Spinal cord (tissue), 10 donors: ENCODE data around the gene LAMA3. TPM values are rescaled to one million over a fixed set of nuclear protein-coding genes. Genes with fewer than 3 reads are reported as not detected.

Source experiments
- DNase-seq, 6 donors: peaks; one replicate each; pipeline versions ENCODE4 v3.0.0 to v3.0.0-alpha.2; 2013 to 2015; ENCODE audit warnings: low spot score in 6 of 6, low read depth in 4 of 6
- H3K27ac ChIP-seq: one replicate; pipeline ENCODE4 v1.5.1; 2013; ENCODE audit warnings: low read depth, low read length, control low read depth
- H3K27me3 ChIP-seq: one replicate; pipeline ENCODE4 v1.6.1; 2013; ENCODE audit warnings: low read length; ENCODE audit not compliant: control insufficient read depth, insufficient read depth
- H3K36me3 ChIP-seq: one replicate; pipeline ENCODE4 v1.6.1; 2013; ENCODE audit warnings: low read length; ENCODE audit not compliant: control insufficient read depth, insufficient read depth
- H3K4me1 ChIP-seq: one replicate; pipeline ENCODE4 v1.6.1; 2013; ENCODE audit warnings: low read length; ENCODE audit not compliant: control insufficient read depth, insufficient read depth
- H3K4me3 ChIP-seq: one replicate; pipeline ENCODE4 v1.5.1; 2013; ENCODE audit warnings: low read depth, low read length, control low read depth
- H3K9me3 ChIP-seq: one replicate; pipeline ENCODE4 v1.6.1; 2013; ENCODE audit warnings: low read length; ENCODE audit not compliant: control insufficient read depth, insufficient read depth
- WGBS: methylation state at CpG from one replicate; pipeline ENCODE4 v1.1.5; 2013; ENCODE audit warnings: missing lambda C conversion rate; ENCODE audit not compliant: insufficient coverage; 5-methylcytosine and 5-hydroxymethylcytosine counted together
- polyA plus RNA-seq, 2 donors: library from polyadenylated mRNA; unstranded; fragments of 120-200 nt; gene quantifications; one replicate each; pipeline ENCODE4 v1.2.1, GENCODE V29; 2013; ENCODE audit not compliant: insufficient read length in 2 of 2
- total RNA-seq, 2 donors: library from RNA; depleted of rRNA in 1 of 2; stranded (reverse); fragments of 120-200 nt in 1 of 2; fragments of >200 nt in 1 of 2; gene quantifications; one replicate each; pipeline versions ENCODE4 v1.2.3 to v1.2.4, GENCODE V29; 2013 to 2014
- donor health status: healthy.

LAMA3 gene
- total and polyA plus RNA-seq, 4 donors, result 5.8 to 10.4 (median 8.1) TPM

- Histone ChIP-seq H3K4me3 (no peak overlapping the region), H3K4me1 (peaks cover 7% of the 10 kb centered on the region), H3K27me3 (no peaks in the 10 kb centered on the region), H3K9me3 (no peaks in the 10 kb centered on the region), H3K36me3 (no peaks in the 10 kb centered on the region), H3K27ac (no peak overlapping the region)
- WGBS, result 90% methylated on average over 2 of the region's 2 CpGs
- DNase-seq, result no peak
These were observed 308.8 kb downstream of the LAMA3 start for GRCh38 chr18:23998018-23998417.

DNA sequence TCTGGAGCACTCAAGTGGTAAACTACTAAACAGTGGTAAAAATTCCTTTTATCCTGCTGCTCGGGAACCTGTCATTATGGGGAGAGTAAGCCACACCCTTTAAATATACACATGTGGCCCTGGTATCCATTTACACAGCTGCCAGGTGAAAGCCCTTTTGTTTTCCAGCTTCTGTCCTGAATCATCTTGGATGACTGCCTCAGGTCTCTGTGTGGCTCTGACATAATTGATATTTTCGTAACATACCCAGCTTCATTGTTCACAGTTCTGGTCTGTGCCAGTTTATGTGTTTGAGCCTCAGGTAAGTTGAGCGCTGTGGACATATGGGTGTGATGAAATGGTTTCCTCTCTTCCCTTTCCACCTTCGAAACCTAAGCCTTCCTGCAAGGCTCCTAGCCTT is 309.6 kb downstream of the LAMA3 start:
- Histone ChIP-seq H3K9me3 (no peaks in the 10 kb centered on the region), H3K36me3 (no peaks in the 10 kb centered on the region), H3K4me1 (peaks cover 7% of the 10 kb centered on the region), H3K27ac (no peak overlapping the region), H3K4me3 (no peak overlapping the region), H3K27me3 (no peaks in the 10 kb centered on the region)
- WGBS, result 0% methylated on average over 1 of the region's 4 CpGs
- no peak for DNase-seq

DNA sequence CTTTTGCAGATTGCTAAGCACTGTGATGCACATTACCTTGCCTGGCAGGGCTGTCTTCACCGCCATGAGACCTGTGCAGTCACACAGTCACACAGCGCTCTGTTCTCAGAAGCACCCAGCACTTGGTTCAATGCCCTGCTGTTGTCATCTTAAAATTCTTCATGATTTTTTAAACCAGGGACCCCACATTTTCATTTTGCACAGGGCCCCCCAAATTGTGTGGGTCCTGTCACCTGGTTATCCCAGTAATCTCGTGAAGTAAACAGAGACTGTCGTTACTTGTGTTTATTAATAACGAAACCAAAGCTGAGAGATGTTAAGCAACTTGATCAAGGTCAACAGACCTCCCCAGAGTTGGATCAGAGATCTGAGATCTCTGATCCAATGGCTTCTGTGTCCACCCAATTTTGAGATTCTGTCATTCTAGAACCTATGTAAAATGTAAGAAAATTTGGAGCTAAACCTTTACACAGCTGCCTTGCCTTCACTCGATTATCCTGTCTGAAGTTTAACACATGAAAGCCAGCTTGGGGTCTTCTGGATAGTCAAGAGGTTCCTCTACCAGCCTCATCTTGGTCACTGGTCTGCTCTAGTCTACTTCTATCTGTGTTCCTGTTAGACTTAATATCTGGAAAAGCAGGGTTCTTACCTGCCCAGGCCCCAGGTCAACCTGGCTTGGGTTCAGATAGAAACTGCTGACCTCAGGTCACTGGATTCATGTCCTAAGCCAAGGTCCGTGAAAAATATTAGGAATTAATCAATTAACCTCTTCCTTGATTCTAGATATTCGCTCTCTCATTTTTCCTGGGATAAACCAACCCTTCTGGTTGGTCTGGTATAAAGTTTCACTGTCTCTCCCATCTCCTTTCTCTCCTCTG is 311.6 kb downstream of the LAMA3 start:
- no peaks in the 10 kb centered on the region for H3K27me3 ChIP-seq
- no peaks in the 10 kb centered on the region for H3K4me1 ChIP-seq
- H3K9me3 ChIP-seq, result no peaks in the 10 kb centered on the region
- no peaks in the 10 kb centered on the region for H3K36me3 ChIP-seq
- no peak overlapping the region for H3K4me3 ChIP-seq
- H3K27ac ChIP-seq, result no peak overlapping the region
- WGBS, result 80% methylated on average over 7 of the region's 8 CpGs
- DNase-seq, result no peak

- Histone ChIP-seq H3K4me1 (no peaks in the 10 kb centered on the region), H3K9me3 (no peaks in the 10 kb centered on the region), H3K36me3 (no peaks in the 10 kb centered on the region), H3K4me3 (no peak overlapping the region), H3K27me3 (no peaks in the 10 kb centered on the region), H3K27ac (no peak overlapping the region)
- 82% methylated on average over 3 of the region's 3 CpGs for WGBS
- DNase-seq, result no peak
These were observed 313.2 kb downstream of the LAMA3 start for GRCh38 chr18:24002479-24002878.

DNA sequence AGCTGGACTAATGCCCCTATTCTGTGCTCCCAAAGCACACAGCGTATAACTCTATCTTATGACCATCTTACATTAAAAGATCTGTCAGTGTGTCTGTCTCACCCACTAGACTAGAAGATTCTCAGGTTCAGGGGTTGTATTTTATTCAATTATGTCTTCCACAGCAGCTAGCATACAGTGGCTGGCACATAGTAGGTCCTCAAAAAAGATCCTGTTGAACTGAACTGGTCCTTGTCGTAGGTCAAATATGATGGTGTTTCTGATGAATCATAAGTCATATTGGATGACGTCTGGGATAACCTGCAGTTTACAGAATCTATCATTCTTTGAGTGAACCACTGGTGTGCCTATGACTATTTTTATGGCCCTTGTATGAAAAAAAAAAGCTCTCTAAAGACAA is 314.0 kb downstream of the LAMA3 start:
- DNase-seq, result no peak
- no peaks in the 10 kb centered on the region for H3K4me1 ChIP-seq
- no peaks in the 10 kb centered on the region for H3K27me3 ChIP-seq
- no CpG with 5 or more reads among the region's 3 CpGs for WGBS
- no peaks in the 10 kb centered on the region for H3K36me3 ChIP-seq
- H3K27ac ChIP-seq, result no peak overlapping the region
- no peaks in the 10 kb centered on the region for H3K9me3 ChIP-seq
- H3K4me3 ChIP-seq, result no peak overlapping the region

DNA sequence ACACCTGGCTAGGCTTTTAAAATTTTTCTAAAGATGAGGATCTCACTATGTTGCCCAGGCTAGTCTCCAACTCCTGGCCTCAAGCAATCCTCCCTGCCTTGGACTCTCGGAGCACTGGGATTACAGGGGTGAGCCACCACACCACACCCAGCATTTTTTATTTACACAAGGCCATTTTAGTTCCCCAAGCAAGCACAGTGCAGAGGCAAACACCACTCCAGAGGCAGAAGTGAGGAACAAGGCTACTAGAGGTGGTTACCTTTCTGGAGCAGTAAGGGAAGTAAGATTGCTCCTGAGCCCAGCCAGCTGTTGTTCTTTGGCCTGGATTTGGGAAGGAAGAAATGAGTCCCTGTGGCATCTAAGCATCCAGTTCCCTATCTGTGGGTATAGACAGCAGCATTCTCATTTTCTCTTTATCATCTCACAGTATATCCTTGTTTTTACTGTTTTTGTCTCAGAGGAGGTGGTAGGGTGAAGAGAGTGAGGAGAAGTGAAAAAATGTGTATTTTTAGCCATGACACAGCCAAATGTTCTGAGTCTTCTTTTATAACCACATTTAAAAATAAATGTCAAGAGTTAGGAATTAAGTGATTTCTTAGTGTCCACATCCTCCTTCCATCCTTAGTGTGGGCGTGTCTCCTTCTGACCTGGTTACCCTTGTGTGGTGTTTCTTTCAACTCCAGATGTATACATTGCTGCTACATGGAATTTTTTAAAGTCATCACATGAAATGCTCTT is 314.8 kb downstream of the LAMA3 start:
- no peaks in the 10 kb centered on the region for H3K4me1 ChIP-seq
- no peak overlapping the region for H3K4me3 ChIP-seq
- no peak overlapping the region for H3K27ac ChIP-seq
- no peaks in the 10 kb centered on the region for H3K36me3 ChIP-seq
- no CpG with 5 or more reads among the region's 2 CpGs for WGBS
- H3K27me3 ChIP-seq, result no peaks in the 10 kb centered on the region
- no peaks in the 10 kb centered on the region for H3K9me3 ChIP-seq
- no peak for DNase-seq

Other genes starting within 250 kb of the LAMA3 start
- 100 to 1,000 TPM in 1 of 2 donors, 10 to 100 TPM in 1; 53.7 to 105 TPM for gene RIOK3, start 236.2 kb upstream of the LAMA3 start, total RNA-seq
- gene RIOK3, start 236.2 kb upstream of the LAMA3 start, polyA plus RNA-seq, result 10 to 100 TPM; 69.3 to 71.7 TPM
- gene RMC1, start 185.9 kb upstream of the LAMA3 start, total RNA-seq, result 10 to 100 TPM; 22.5 to 24.4 TPM
- gene RMC1, start 185.9 kb upstream of the LAMA3 start, polyA plus RNA-seq, result 10 to 100 TPM; 30.1 to 35.4 TPM
- 10 to 100 TPM; 29.0 to 63.4 TPM for gene NPC1, start 102.9 kb upstream of the LAMA3 start, total RNA-seq
- 10 to 100 TPM; 37.8 to 39.8 TPM for gene NPC1, start 102.9 kb upstream of the LAMA3 start, polyA plus RNA-seq
- 10 to 100 TPM in 1 of 2 donors, 1 to 10 TPM in 1; 8.7 to 28.2 TPM for gene ANKRD29, start 26.5 kb upstream of the LAMA3 start, total RNA-seq
- 10 to 100 TPM; 27.9 to 29.6 TPM for gene ANKRD29, start 26.5 kb upstream of the LAMA3 start, polyA plus RNA-seq